ENCODE data around the gene OR2T12. TPM values are rescaled to one million over a fixed set of nuclear protein-coding genes. Genes with fewer than 3 reads are reported as not detected.
"Not testable (repeated sequence)": the region's sequence is repeated elsewhere in the genome, so short reads cannot be mapped to it uniquely, and the experiment has no call there.

The OR2T12 gene, protein sequence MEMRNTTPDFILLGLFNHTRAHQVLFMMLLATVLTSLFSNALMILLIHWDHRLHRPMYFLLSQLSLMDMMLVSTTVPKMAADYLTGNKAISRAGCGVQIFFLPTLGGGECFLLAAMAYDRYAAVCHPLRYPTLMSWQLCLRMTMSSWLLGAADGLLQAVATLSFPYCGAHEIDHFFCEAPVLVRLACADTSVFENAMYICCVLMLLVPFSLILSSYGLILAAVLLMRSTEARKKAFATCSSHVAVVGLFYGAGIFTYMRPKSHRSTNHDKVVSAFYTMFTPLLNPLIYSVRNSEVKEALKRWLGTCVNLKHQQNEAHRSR
- total RNA-seq (2014; rRNA removed; shearing (Covaris generic); ENCODE audit: low replicate concordance): not detected in 2 replicates

GRCh38 chr1:248303324-248303723 lies at the start of gene OR2T12:
Gene OR2T12 (minus strand): TSS chr1:248303424. CDS start chr1:248295578, 7,846 bp downstream.
- no peak within 1 kb of the TSS for H3K4me3 ChIP-seq (ENCODE audit: low read length)
- H3K9me2 ChIP-seq (replicated peaks; ENCODE audit: insufficient read depth, low read length): no peaks in the 10 kb centered on the region
- no peak for DNase-seq
- H3K4me2 ChIP-seq (ENCODE audit: low read depth, low read length, poor library complexity, severe bottlenecking): no peak within 1 kb of the TSS
- H2AFZ ChIP-seq (ENCODE audit: low read length): no peak within 1 kb of the TSS
- no peaks in the 10 kb centered on the region for H3K36me3 ChIP-seq (ENCODE audit: insufficient read depth, low read length)
- no peaks in the 10 kb centered on the region for H4K20me1 ChIP-seq (ENCODE audit: insufficient read depth, low read depth, low read length)
- no peak within 1 kb of the TSS for H3K9ac ChIP-seq (ENCODE audit: low read length)
- no peaks in the 10 kb centered on the region for H3K79me2 ChIP-seq (ENCODE audit: low read length)
- H3K27me3 ChIP-seq (ENCODE audit: low read length): no peaks in the 10 kb centered on the region
- no peaks in the 10 kb centered on the region for H3K4me1 ChIP-seq (ENCODE audit: low read length)
- no peak within 1 kb of the TSS for H3K27ac ChIP-seq (ENCODE audit: low read length)
- no peaks in the 10 kb centered on the region for H3K9me3 ChIP-seq (ENCODE audit: low read length)

GRCh38 chr1:248348475-248348874 lies 45.3 kb upstream of the OR2T12 start, which contains the start of gene OR14C36:
Gene OR14C36 (plus strand): TSS chr1:248348775. CDS start chr1:248348775, 0 bp downstream.
- no peaks in the 10 kb centered on the region for H3K9me3 ChIP-seq (ENCODE audit: low read length)
- no peak within 1 kb of the TSS for H3K27ac ChIP-seq (ENCODE audit: low read length)
- no peaks in the 10 kb centered on the region for H3K27me3 ChIP-seq (ENCODE audit: low read length)
- H3K79me2 ChIP-seq (ENCODE audit: low read length): no peaks in the 10 kb centered on the region
- H3K9ac ChIP-seq (ENCODE audit: low read length): no peak within 1 kb of the TSS
- no peak within 1 kb of the TSS for H3K4me3 ChIP-seq (ENCODE audit: low read length)
- H4K20me1 ChIP-seq (ENCODE audit: insufficient read depth, low read depth, low read length): no peaks in the 10 kb centered on the region
- DNase-seq: no peak
- H3K4me2 ChIP-seq (ENCODE audit: low read depth, low read length, poor library complexity, severe bottlenecking): no peak within 1 kb of the TSS
- H3K9me2 ChIP-seq (replicated peaks; ENCODE audit: insufficient read depth, low read length): no peaks in the 10 kb centered on the region
- no peak within 1 kb of the TSS for H2AFZ ChIP-seq (ENCODE audit: low read length)
- no peaks in the 10 kb centered on the region for H3K36me3 ChIP-seq (ENCODE audit: insufficient read depth, low read length)
- H3K4me1 ChIP-seq (ENCODE audit: low read length): no peaks in the 10 kb centered on the region

DNA sequence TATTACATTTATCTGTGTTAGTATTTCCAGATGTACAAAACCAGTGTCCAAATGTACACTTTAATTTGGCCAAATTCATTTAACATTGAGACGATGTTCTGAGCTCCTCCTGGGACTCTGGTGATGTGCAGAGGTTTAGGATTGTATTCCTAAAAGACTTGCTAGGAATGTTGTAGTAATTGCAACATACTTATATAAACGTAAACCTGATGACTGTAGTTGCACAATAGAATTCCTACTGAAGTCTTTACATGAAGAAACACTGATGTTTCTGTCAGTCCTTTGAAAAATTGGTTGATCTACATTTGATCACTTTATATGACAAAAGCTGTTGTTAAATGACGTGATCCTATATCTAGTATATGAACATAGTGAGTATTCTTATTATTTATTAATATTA lies 40.2 kb upstream of the OR2T12 start:
- no peaks in the 10 kb centered on the region for H3K27me3 ChIP-seq (ENCODE audit: low read length)
- no peaks in the 10 kb centered on the region for H3K4me1 ChIP-seq (ENCODE audit: low read length)

GRCh38 chr1:248324468-248324867 lies 21.2 kb upstream of the OR2T12 start, which contains the start of gene OR2M7:
Gene OR2M7 (minus strand): TSS chr1:248324568. CDS start chr1:248324568, 0 bp downstream.
- no peak for DNase-seq
- Histone ChIP-seq H3K4me2 (ENCODE audit: low read depth, low read length, poor library complexity, severe bottlenecking) (no peak within 1 kb of the TSS), H3K9ac (ENCODE audit: low read length) (no peak within 1 kb of the TSS), H3K4me3 (ENCODE audit: low read length) (no peak within 1 kb of the TSS), H3K79me2 (ENCODE audit: low read length) (no peaks in the 10 kb centered on the region), H4K20me1 (ENCODE audit: insufficient read depth, low read depth, low read length) (no peaks in the 10 kb centered on the region), H3K36me3 (ENCODE audit: insufficient read depth, low read length) (no peaks in the 10 kb centered on the region), H3K9me2 (replicated peaks; ENCODE audit: insufficient read depth, low read length) (no peaks in the 10 kb centered on the region), H3K27ac (ENCODE audit: low read length) (no peak within 1 kb of the TSS), H2AFZ (ENCODE audit: low read length) (no peak within 1 kb of the TSS), H3K9me3 (ENCODE audit: low read length) (no peaks in the 10 kb centered on the region), H3K4me1 (ENCODE audit: low read length) (no peaks in the 10 kb centered on the region), H3K27me3 (ENCODE audit: low read length) (no peaks in the 10 kb centered on the region)

More for the DNA sequence above, 40.2 kb upstream of the OR2T12 start:
- Histone ChIP-seq H4K20me1 (ENCODE audit: insufficient read depth, low read depth, low read length) (no peaks in the 10 kb centered on the region), H3K36me3 (ENCODE audit: insufficient read depth, low read length) (no peaks in the 10 kb centered on the region), H3K9me3 (ENCODE audit: low read length) (no peaks in the 10 kb centered on the region), H3K27ac (ENCODE audit: low read length) (no peak overlapping the region), H3K9ac (ENCODE audit: low read length) (no peak overlapping the region), H3K79me2 (ENCODE audit: low read length) (no peaks in the 10 kb centered on the region), H2AFZ (ENCODE audit: low read length) (no peak overlapping the region), H3K9me2 (replicated peaks; ENCODE audit: insufficient read depth, low read length) (no peaks in the 10 kb centered on the region), H3K4me3 (ENCODE audit: low read length) (no peak overlapping the region), H3K4me2 (ENCODE audit: low read depth, low read length, poor library complexity, severe bottlenecking) (no peak overlapping the region)
- DNase-seq: no peak

GRCh38 chr1:248316796-248317195 lies 13.6 kb upstream of the OR2T12 start:
- Histone ChIP-seq H3K4me3 (ENCODE audit: low read length) (no peak overlapping the region), H3K36me3 (ENCODE audit: insufficient read depth, low read length) (no peaks in the 10 kb centered on the region), H3K79me2 (ENCODE audit: low read length) (no peaks in the 10 kb centered on the region), H3K4me2 (ENCODE audit: low read depth, low read length, poor library complexity, severe bottlenecking) (no peak overlapping the region), H3K27me3 (ENCODE audit: low read length) (no peaks in the 10 kb centered on the region), H2AFZ (ENCODE audit: low read length) (no peak overlapping the region), H3K9me2 (replicated peaks; ENCODE audit: insufficient read depth, low read length) (no peaks in the 10 kb centered on the region), H3K4me1 (ENCODE audit: low read length) (no peaks in the 10 kb centered on the region), H3K9me3 (ENCODE audit: low read length) (no peaks in the 10 kb centered on the region), H3K27ac (ENCODE audit: low read length) (no peak overlapping the region), H3K9ac (ENCODE audit: low read length) (no peak overlapping the region), H4K20me1 (ENCODE audit: insufficient read depth, low read depth, low read length) (no peaks in the 10 kb centered on the region)
- DNase-seq: no peak

DNA sequence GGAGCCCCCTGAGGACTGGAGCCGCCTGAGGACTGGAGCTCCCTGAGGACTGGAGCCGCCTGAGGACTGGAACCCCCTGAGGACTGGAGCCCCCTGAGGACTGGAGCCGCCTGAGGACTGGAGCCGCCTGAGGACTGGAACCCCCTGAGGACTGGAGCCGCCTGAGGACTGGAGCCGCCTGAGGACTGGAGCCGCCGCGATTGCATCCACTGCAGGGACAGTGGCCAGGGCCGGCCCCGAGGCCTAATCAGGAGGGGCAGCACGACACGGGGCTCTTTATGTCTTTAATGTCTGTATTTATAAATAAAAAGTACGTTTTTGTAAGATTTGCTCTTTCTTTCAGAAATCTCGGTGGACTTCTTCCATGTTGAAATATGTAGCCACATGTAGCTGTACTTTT lies 3.5 kb upstream of the OR2T12 start:
- not testable (repeated sequence) for H3K9ac ChIP-seq (ENCODE audit: low read length); H3K79me2 ChIP-seq (ENCODE audit: low read length); H3K9me2 ChIP-seq (replicated peaks; ENCODE audit: insufficient read depth, low read length); H3K4me2 ChIP-seq (ENCODE audit: low read depth, low read length, poor library complexity, severe bottlenecking); DNase-seq; H2AFZ ChIP-seq (ENCODE audit: low read length); H4K20me1 ChIP-seq (ENCODE audit: insufficient read depth, low read depth, low read length); H3K27ac ChIP-seq (ENCODE audit: low read length); H3K4me1 ChIP-seq (ENCODE audit: low read length); H3K27me3 ChIP-seq (ENCODE audit: low read length); H3K4me3 ChIP-seq (ENCODE audit: low read length); H3K9me3 ChIP-seq (ENCODE audit: low read length); H3K36me3 ChIP-seq (ENCODE audit: insufficient read depth, low read length)

DNA sequence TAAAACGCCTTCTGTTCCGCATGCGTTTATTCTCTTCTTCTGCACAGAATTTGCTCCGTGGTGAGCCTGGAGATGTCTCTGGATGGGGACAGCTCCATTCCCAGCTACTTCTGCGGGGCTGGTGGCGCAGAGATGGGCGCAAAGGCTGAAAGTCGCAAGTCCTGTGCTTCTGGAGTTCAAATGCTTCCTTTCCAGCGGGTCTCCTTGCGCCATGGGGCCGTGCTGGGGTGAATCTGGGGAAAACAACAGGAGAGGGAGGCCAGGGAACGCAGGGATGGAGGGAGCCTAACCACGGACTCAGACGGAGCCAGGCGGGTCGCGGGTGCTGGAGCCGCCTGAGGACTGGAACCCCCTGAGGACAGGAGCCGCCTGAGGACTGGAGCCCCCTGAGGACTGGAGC lies 2.9 kb upstream of the OR2T12 start:
- Histone ChIP-seq H3K4me3 (ENCODE audit: low read length) (no peak overlapping the region), H4K20me1 (ENCODE audit: insufficient read depth, low read depth, low read length) (no peaks in the 10 kb centered on the region), H3K9ac (ENCODE audit: low read length) (no peak overlapping the region), H3K27ac (ENCODE audit: low read length) (no peak overlapping the region), H3K9me3 (ENCODE audit: low read length) (no peaks in the 10 kb centered on the region), H3K79me2 (ENCODE audit: low read length) (no peaks in the 10 kb centered on the region), H3K9me2 (replicated peaks; ENCODE audit: insufficient read depth, low read length) (no peaks in the 10 kb centered on the region), H3K27me3 (ENCODE audit: low read length) (no peaks in the 10 kb centered on the region), H3K36me3 (ENCODE audit: insufficient read depth, low read length) (no peaks in the 10 kb centered on the region), H3K4me1 (ENCODE audit: low read length) (no peaks in the 10 kb centered on the region), H3K4me2 (ENCODE audit: low read depth, low read length, poor library complexity, severe bottlenecking) (no peak overlapping the region), H2AFZ (ENCODE audit: low read length) (no peak overlapping the region)
- DNase-seq: no peak

DNA sequence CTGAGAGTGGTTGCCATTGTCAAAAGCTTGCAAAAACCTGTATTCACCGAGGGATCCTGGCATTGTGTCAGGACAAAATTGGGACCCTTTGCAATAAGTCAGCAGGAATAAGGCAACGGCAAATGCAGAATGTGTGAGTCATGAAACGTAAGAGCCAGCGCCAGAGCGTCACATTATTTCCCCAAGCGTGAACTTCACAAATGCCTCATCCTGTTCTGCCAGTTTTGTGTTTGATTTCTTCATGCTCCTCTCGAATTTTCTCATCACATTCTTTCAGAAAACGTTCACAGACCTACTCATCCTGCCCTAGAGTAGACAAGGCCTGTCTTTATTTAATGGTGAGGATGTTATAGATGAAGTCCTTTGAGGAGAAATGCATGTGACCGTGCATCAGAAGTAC lies 2.4 kb upstream of the OR2T12 start:
- not testable (repeated sequence) for H2AFZ ChIP-seq (ENCODE audit: low read length); H3K4me1 ChIP-seq (ENCODE audit: low read length); H3K4me3 ChIP-seq (ENCODE audit: low read length); DNase-seq; H3K27ac ChIP-seq (ENCODE audit: low read length); H3K79me2 ChIP-seq (ENCODE audit: low read length); H3K4me2 ChIP-seq (ENCODE audit: low read depth, low read length, poor library complexity, severe bottlenecking); H4K20me1 ChIP-seq (ENCODE audit: insufficient read depth, low read depth, low read length); H3K9me3 ChIP-seq (ENCODE audit: low read length); H3K27me3 ChIP-seq (ENCODE audit: low read length); H3K36me3 ChIP-seq (ENCODE audit: insufficient read depth, low read length); H3K9me2 ChIP-seq (replicated peaks; ENCODE audit: insufficient read depth, low read length); H3K9ac ChIP-seq (ENCODE audit: low read length)
